ENCODE data around the gene GRK1. TPM values are rescaled to one million over a fixed set of nuclear protein-coding genes. Genes with fewer than 3 reads are reported as not detected.

The GRK1 gene
- polyA plus RNA-seq, 1 experiment = not detected

DNA sequence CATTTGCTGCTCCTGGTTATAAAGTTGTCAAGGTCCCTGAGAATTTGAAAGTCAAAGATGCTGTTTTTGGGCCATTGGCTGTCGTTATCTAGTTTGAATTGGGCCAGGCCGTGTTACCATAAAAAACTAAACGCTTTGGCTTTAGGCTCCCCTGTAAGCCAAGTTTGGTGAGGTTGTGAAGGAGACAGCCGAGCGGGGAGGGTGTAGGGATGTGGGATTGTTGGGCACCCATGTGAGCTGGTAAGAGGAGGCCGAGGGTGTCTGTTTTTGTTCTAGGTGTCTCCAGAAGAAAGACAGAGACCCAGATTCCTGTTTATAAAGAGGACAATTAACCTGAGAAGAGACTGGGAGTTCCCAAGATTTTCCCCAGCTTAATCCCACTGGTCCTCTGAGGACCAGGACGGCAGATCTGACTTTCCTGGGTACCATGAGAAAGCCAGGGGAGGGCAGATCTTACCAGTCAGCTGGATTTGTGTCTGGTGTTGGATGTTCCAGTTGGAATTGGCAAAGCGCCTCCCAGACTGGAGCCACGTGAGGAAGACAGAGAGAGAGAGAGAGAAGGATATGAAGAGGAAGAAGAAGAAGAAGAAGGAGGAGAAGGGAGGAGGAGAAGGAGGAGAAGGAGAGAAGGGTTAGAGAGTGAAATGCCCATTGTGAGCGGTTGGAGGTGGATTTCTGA is 117.1 kb downstream of the GRK1 start:
- no peak for DNase-seq (ENCODE audit: low read depth, low spot score)
- no peak for TF ChIP-seq CTCF (IDR thresholded peaks at IDR 0.05; ENCODE audit: low read depth, low read length)
- Histone ChIP-seq H3K9me3 (ENCODE audit: control insufficient read depth, insufficient read depth, low read length) (peaks cover 8% of the 10 kb centered on the region), H3K27ac (ENCODE audit: low read depth, low read length) (no peak overlapping the region), H3K27me3 (ENCODE audit: control insufficient read depth, insufficient read depth, low read length) (peaks cover 4% of the 10 kb centered on the region), H3K4me3 (ENCODE audit: low read depth, low read length) (no peak overlapping the region)
- CTCF ChIA-PET = no interaction called here
- POLR2A ChIA-PET = no interaction called here

DNA sequence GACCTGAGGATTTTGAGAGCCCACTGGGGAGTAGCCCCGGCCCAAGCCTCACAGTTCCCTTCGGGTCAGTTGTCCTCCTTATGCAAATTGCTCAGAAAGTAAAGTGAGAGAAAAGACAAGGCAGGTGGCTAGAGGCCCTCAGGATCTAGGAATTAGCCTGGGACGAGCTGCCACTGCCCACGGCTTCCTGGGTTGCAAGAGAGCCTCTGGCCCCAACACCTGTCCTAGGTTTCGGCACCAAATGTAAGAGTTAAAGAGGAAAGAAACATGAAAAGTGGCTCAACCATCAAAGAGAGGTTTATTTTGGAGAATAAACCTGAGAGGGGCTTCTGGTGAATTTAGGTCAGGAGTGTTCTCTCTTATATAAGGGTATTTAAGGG is 117.6 kb downstream of the GRK1 start:
- no peak for DNase-seq (ENCODE audit: low read depth, low spot score)
- no peak for TF ChIP-seq CTCF (IDR thresholded peaks at IDR 0.05; ENCODE audit: low read depth, low read length)
- POLR2A ChIA-PET = no interaction called here
- H3K27ac ChIP-seq (ENCODE audit: low read depth, low read length) = no peak overlapping the region
- H3K9me3 ChIP-seq (ENCODE audit: control insufficient read depth, insufficient read depth, low read length) = peaks cover 8% of the 10 kb centered on the region
- no peaks in the 10 kb centered on the region for H3K27me3 ChIP-seq (ENCODE audit: control insufficient read depth, insufficient read depth, low read length)
- H3K4me3 ChIP-seq (ENCODE audit: low read depth, low read length) = no peak overlapping the region
- CTCF ChIA-PET = interaction anchor here (0.6 kb wide), 1 partner anchor 143 kb away, joined by 3 read pairs; no protein-coding TSS in a partner anchor

- ChIA-PET CTCF (interaction anchor here (0.6 kb wide), 1 partner anchor 144 kb away, joined by 3 read pairs; no protein-coding TSS in a partner anchor), POLR2A (interaction anchor here (0.5 kb wide), 1 partner anchor 429 kb away, joined by 5 read pairs; no protein-coding TSS in a partner anchor)
- DNase-seq (ENCODE audit: low read depth, low spot score) = peak; percentile 27
- Histone ChIP-seq H3K27me3 (ENCODE audit: control insufficient read depth, insufficient read depth, low read length) (no peaks in the 10 kb centered on the region), H3K27ac (ENCODE audit: low read depth, low read length) (no peak overlapping the region), H3K4me3 (ENCODE audit: low read depth, low read length) (no peak overlapping the region), H3K9me3 (ENCODE audit: control insufficient read depth, insufficient read depth, low read length) (peaks cover 8% of the 10 kb centered on the region)
- TF ChIP-seq CTCF (IDR thresholded peaks at IDR 0.05; ENCODE audit: low read depth, low read length) = no peak
Observed at GRCh38 chr13:113785051-113786010, 118.3 kb downstream of the GRK1 start.

GRCh38 chr13:113786262-113786841 is 119.3 kb downstream of the GRK1 start:
- H3K4me3 ChIP-seq (ENCODE audit: low read depth, low read length) = no peak overlapping the region
- peaks cover 4% of the 10 kb centered on the region for H3K27me3 ChIP-seq (ENCODE audit: control insufficient read depth, insufficient read depth, low read length)
- peak; percentile 29 for DNase-seq (ENCODE audit: low read depth, low spot score)
- H3K27ac ChIP-seq (ENCODE audit: low read depth, low read length) = no peak overlapping the region
- H3K9me3 ChIP-seq (ENCODE audit: control insufficient read depth, insufficient read depth, low read length) = peaks cover 10% of the 10 kb centered on the region
- no peak for TF ChIP-seq CTCF (IDR thresholded peaks at IDR 0.05; ENCODE audit: low read depth, low read length)
- ChIA-PET POLR2A (no interaction called here), CTCF (no interaction called here)

Other genes with a start within 250 kb of the GRK1 start
- 0.35 and 0.41 TPM in 2 replicates for gene ADPRHL1, start 213.7 kb upstream of the GRK1 start, polyA plus RNA-seq (2011; rRNA removed)
- gene DCUN1D2, start 176.5 kb upstream of the GRK1 start, polyA plus RNA-seq (2011; rRNA removed) = 11.0 and 11.5 TPM in 2 replicates
- 67.8 and 79.7 TPM in 2 replicates for gene TFDP1, start 82.5 kb upstream of the GRK1 start, polyA plus RNA-seq (2011; rRNA removed)
- not detected in 2 replicates for gene ATP4B, start 9.0 kb upstream of the GRK1 start, polyA plus RNA-seq (2011; rRNA removed)
- gene TMEM255B, start 92.0 kb downstream of the GRK1 start, polyA plus RNA-seq (2011; rRNA removed) = 4.1 and 4.3 TPM in 2 replicates
- gene GAS6, start 196.9 kb downstream of the GRK1 start, polyA plus RNA-seq (2011; rRNA removed) = 356 and 455 TPM in 2 replicates

Data from AG04450 (cell line).